PFSK-1 (cell line): Measurements from ENCODE around the gene ASTL.

ENCODE experiments used
- FOXP2 ChIP-seq: optimal IDR thresholded peaks from 2 replicates; pipeline ENCODE3; 2011; ENCODE audit warnings: borderline replicate concordance, control low read depth, inconsistent platforms; ENCODE audit not compliant: insufficient read depth; ENCODE audit errors: extremely low read length, extremely low read depth
- POLR2AphosphoS5 ChIP-seq: IDR thresholded peaks from 2 replicates; pipeline ENCODE4 v1.6.1; 2012; ENCODE audit warnings: low read depth, mild to moderate bottlenecking, control low read depth, low read length, moderate library complexity
- SIN3A ChIP-seq: IDR thresholded peaks from 2 replicates; pipeline ENCODE4 v1.6.1; 2012; ENCODE audit warnings: mild to moderate bottlenecking, low read length, moderate library complexity, borderline replicate concordance; ENCODE audit not compliant: insufficient read depth
- TAF1 ChIP-seq: IDR thresholded peaks from 2 replicates; pipeline ENCODE4 v1.6.1; 2012; ENCODE audit warnings: low read length, control low read depth, borderline replicate concordance; ENCODE audit not compliant: insufficient read depth
- TF ChIP-seq, protein P1 (sequence below), 2 experiments: IDR thresholded peaks; 2 replicates each; pipeline versions ENCODE4 v1.6.1 to v1.8.0; 2011 to 2012; ENCODE audit warnings: low read depth in 2 of 2, low read length in 2 of 2, control low read depth in 1 of 2, inconsistent platforms in 1 of 2, mild to moderate bottlenecking in 1 of 2, moderate library complexity in 1 of 2; ENCODE audit not compliant: insufficient read depth in 1 of 2

Gene ASTL

DNA sequence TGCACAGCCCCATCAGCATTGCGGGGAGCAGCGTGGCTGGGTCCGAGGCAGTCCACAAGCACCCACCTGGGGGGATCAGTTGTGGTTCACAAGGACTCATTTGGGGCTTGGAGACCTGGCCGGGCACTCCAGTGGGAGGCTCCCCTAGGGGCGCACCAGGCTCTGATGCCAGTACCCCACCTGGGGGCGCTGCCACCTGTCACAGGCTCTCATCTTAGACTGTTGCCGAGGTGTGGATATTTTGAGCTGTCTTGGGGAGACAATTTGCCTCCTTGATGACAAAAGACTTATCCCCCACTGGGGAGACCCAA, 25.0 kb downstream of the ASTL start:
- TF ChIP-seq, protein P1, sequence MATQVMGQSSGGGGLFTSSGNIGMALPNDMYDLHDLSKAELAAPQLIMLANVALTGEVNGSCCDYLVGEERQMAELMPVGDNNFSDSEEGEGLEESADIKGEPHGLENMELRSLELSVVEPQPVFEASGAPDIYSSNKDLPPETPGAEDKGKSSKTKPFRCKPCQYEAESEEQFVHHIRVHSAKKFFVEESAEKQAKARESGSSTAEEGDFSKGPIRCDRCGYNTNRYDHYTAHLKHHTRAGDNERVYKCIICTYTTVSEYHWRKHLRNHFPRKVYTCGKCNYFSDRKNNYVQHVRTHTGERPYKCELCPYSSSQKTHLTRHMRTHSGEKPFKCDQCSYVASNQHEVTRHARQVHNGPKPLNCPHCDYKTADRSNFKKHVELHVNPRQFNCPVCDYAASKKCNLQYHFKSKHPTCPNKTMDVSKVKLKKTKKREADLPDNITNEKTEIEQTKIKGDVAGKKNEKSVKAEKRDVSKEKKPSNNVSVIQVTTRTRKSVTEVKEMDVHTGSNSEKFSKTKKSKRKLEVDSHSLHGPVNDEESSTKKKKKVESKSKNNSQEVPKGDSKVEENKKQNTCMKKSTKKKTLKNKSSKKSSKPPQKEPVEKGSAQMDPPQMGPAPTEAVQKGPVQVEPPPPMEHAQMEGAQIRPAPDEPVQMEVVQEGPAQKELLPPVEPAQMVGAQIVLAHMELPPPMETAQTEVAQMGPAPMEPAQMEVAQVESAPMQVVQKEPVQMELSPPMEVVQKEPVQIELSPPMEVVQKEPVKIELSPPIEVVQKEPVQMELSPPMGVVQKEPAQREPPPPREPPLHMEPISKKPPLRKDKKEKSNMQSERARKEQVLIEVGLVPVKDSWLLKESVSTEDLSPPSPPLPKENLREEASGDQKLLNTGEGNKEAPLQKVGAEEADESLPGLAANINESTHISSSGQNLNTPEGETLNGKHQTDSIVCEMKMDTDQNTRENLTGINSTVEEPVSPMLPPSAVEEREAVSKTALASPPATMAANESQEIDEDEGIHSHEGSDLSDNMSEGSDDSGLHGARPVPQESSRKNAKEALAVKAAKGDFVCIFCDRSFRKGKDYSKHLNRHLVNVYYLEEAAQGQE (IDR thresholded peaks at IDR 0.05; ENCODE audit: insufficient read depth in 1 of 2, low read depth in 2 of 2, low read length in 2 of 2): no peak
- TF ChIP-seq POLR2AphosphoS5 (no peak), FOXP2 (no peak), TAF1 (no peak), SIN3A (no peak)

DNA sequence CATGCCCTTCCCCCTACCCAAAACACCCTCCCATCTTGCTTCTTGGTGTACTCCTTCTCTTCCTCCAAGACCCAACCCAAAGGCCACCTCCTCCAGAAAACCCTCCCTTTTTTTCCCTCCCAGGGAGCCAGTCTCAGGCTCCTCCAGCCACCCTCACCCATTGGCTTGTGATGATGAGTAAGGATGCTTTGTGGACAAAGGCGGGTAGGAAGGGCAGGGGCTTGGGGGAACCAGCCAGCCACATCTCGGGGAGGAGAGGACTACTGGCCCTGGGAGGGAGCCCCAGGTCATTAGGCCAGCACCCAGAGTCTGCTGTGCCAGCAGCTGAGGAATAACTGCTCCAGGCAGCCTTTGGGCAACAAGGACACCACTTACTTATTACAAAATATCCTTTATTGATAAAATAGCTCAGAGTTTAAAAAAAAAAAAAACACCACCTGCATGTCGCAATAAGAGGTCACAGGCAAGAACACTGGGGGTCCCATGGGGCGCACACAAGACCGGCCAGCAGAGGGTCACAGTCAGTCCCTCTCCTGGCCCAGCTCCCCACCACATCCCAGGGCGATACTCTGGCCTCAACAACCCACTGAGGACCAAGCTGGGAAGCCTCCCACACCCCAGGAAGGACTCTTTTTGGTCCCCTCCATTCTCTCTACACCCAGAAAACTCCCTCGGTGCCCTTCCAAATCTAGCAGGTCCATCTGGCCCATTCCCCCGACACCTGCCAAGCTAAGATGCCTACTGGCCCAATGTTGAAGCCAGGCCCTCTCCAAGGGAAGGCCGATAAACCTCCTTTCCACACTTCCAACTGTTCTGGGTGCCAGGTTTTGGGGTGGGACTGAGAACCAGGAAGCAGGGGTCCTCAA, 25.6 kb downstream of the ASTL start:
- TF ChIP-seq, protein P1 (IDR thresholded peaks at IDR 0.05; ENCODE audit: insufficient read depth in 1 of 2, low read depth in 2 of 2, low read length in 2 of 2): no peak
- TF ChIP-seq POLR2AphosphoS5 (no peak), FOXP2 (no peak), TAF1 (no peak), SIN3A (no peak)

DNA sequence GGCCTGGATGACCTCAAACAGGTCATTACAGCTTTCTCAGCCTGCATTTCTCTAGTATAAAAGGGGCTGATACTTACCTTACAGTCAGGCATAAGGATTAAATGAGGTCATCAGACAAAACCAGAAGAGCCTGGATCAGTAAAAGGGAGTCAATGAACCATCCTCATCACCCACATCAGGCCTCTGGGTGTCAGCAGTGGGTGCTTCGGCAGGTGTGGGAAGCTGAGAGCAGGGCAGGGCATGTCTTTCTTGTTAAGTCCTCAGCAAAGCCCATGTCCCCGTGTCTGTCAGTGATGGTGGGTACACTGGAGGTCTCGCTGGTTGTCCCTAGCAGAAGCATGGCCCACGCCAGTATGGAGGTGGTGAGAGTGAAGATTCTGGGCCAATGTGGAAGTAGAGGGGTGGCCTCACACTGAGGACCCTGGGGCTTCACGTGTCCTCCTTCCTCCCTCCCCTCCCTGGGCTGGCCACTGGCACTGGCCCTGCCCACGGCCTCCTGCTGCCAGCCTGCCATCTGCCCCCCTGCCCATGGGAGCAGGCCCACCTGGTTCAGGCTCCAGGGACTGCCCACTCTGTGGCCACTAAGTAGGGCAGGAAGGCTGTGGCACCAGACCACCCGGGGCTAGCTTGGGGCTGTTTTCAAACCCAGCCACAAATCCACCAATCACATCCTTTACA, 26.3 kb downstream of the ASTL start:
- TF ChIP-seq SIN3A: no peak
- TF ChIP-seq, protein P1 (IDR thresholded peaks at IDR 0.05; ENCODE audit: insufficient read depth in 1 of 2, low read depth in 2 of 2, low read length in 2 of 2): no peak
- TF ChIP-seq TAF1: no peak
- no peak for TF ChIP-seq FOXP2
- no peak for TF ChIP-seq POLR2AphosphoS5

DNA sequence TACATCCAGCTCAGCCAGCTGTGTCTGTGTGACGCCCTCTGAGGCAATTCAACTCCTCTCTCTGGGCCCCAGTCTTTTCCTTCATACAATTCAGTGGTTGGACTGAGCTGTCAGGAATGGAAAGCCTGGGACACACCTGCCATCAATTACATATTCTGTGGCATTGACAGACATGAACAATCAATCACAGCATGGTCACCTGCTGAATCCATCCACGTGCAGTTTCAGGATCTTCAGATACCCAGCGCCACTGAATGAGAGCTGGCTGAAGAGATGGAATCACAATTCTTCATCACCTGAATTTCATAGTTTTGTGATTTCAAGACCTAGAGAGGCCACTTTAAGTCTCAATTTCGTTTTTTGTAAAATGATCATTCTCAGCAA, 27.1 kb downstream of the ASTL start:
- TF ChIP-seq POLR2AphosphoS5 (no peak), FOXP2 (no peak)
- TF ChIP-seq, protein P1 (IDR thresholded peaks at IDR 0.05; ENCODE audit: insufficient read depth in 1 of 2, low read depth in 2 of 2, low read length in 2 of 2): no peak
